Suppressor macrophage treated with lipopolysaccharide for 4 hours (primary cell): ENCODE measurements around the gene TMPRSS9.
A peak's percentile ranks its signal among the peaks of the same experiment; 100 is the strongest.

Experiments
- DNase-seq: peaks from one replicate; pipeline ENCODE4 v3.0.0-alpha.2; 2020

The TMPRSS9 gene

GRCh38 chr19:2330255-2330631 is 29.8 kb upstream of the TMPRSS9 start:
- no peak for DNase-seq

DNA sequence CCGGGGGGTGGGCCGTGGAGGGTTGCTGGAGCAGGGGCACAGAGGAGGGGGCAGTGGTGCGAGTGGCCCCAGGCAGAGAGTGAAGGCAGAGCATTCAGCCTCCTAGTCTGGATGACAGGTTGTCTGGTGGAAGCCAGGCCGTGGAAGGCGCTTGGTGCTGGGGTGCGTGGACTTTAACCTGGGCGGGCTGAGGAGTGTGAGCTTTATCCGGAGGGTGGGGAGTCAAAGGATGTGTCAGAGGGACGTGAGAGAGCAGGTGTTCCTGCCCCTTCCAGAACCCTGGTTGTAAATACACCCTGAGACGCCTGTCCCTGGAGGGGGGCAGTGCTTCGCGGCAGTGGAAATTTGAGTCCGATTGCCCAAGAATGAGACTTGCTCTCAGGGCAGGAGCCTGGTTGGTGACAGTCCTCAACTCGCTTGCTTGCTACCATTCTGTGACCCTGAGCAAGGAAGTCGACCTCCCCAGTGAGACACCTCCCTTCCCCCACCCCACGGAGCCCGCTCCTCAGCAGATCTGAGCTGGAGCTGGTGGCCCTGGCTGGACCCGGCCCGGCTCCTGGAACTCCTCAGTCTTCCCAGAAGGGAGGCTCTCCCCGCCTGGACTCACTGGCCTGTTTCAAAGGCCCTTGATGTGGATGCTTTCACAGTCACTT is 29.3 kb upstream of the TMPRSS9 start:
- no peak for DNase-seq

- no peak for DNase-seq
Observed at GRCh38 chr19:2331601-2332246, 28.3 kb upstream of the TMPRSS9 start.

DNA sequence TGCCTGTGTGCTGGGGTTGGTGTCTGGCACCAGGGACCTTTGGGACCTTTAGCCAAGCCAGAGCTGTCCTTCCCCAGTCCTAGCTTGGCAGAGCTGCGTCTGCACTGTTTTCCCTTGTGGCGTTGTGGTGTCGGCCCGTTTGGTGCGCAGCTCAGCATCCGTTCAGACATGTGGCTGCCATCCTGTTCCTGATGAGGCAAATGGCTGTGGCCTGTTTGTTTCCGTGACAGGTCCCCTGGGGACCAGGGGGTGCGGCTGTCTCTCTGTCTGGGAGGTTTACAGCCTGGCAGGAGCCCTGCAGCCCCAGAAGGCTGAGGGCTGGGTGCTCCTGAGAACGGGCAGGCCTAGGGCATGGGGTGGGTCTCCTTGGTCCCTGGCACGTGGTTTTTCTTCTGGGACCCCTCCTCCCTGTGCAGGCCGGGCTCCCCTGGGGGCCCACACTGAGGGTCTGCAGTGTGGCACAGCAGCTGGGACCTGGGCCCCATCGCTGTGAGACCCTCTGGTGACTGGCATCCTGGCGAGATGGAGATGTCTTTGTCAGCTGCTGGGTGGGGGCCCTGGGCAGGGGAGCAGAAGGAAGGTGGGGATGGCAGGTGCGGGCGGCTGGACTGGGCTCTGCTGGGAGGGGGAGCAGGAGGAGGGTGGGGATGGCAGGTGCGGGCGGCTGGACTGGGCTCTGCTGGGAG is 27.6 kb upstream of the TMPRSS9 start:
- DNase-seq: no peak

GRCh38 chr19:2333027-2333806 is 26.8 kb upstream of the TMPRSS9 start:
- DNase-seq: no peak

GRCh38 chr19:2333807-2334211 is 26.3 kb upstream of the TMPRSS9 start:
- peak; percentile 5 for DNase-seq

DNA sequence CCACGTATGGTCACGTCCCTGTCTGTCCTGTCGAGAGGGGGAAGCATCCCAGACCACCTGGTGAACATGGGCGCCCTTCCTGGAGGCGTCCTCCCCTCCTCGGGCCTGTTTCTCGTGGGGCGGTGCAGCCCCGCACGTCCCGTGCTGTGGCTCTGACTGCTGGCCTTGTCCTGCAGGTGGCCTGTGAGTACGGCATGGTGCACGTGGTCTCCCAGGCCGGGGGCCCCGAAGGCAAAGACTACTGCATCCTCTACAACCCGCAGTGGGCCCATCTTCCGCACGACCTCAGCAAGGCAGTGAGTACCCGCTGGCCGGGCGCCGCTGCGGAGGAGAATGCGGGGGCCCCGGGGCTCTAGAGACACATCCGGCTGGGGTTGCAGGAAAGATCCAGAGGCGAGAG is 25.6 kb upstream of the TMPRSS9 start:
- DNase-seq: no peak

- DNase-seq: no peak
Observed at GRCh38 chr19:2334986-2335846, 24.8 kb upstream of the TMPRSS9 start.

- DNase-seq: no peak
Observed at GRCh38 chr19:2335848-2336247, 24.2 kb upstream of the TMPRSS9 start.

- no peak for DNase-seq
Observed at GRCh38 chr19:2336528-2337328, 23.3 kb upstream of the TMPRSS9 start.

DNA sequence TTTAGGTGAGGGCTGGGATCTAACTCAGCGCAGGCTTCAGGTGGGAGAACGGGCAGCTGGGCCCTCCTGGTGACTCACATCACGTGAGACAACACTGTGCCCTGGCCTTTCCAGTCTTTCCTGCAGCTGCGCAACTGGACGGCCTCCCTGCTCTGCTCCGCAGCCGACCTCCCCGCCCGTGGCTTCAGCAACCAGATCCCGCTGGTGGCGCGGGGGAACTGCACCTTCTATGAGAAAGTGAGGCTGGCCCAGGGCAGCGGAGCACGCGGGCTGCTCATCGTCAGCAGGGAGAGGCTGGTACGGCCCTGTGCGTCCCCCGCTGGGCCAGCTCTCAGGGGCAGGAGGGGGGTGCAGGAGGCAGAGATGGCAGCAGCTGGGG is 22.7 kb upstream of the TMPRSS9 start:
- DNase-seq: no peak

DNA sequence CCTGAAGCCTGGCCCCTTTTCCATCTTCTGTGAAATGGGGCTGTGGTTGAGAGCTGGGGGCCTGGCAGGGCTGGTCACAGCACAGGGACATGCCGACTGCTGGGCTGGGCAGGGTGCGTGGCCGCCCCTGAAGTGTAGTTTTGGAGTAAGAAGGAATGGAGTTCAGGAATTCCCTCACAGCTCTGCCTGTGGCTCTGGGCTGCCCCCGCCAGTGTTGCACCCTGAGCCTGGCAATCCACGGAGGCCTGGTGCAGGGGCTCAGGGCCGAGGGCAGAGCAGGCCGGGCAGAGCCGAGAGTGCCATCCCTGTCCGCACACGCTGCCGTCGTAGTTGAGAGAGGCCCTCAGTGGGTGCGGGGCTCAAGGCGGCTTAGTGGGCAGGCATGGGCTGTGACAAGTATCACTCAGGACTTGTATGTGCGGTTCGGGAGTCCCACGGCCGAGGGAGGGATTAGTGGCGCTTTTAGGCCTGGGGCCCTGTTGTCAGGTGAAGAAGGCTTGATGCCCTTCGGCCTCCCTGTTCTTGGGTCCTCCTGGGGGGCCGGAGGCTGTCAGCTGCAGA is 21.9 kb upstream of the TMPRSS9 start:
- DNase-seq: no peak

DNA sequence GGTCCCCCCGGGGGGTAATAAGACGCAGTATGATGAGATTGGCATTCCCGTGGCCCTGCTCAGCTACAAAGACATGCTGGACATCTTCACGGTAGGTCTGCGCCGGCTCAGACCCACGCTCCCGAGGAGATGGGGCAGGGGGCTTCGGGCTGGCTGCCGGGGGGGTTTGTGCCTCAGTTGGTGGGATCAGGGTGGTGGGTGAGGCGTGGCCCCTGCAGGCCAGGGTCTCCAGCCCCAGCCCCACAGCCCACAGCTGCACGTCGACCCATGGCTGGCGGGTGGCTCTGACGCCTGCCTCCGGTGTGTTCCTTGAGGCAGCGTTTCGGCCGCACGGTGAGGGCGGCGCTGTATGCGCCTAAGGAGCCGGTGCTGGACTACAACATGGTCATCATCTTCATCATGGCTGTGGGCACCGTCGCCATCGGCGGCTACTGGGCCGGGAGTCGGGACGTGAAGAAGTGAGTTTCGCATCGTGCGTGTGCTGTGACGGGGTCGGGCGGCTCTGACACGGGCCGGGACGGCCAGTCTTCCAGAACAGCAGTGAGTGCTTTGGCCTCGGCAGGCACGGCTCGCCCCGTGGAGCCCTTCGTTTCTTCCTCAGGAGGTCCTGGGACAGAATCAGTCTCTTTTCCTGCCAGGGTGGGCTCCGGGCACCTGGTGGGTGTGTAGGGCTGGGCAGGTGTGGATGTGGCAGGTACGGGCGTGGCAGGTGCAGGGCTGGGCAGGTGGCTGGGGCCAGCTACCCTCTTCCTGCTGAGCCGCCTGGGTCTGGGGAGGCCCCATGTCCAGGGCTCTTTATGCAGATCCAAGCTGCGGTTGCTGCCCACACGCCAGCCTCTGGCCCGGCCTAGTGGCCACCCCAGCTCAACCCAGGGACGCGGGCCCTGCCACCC is 21.1 kb upstream of the TMPRSS9 start:
- DNase-seq: no peak

- DNase-seq: no peak
Observed at GRCh38 chr19:2339644-2340310, 20.3 kb upstream of the TMPRSS9 start.

DNA sequence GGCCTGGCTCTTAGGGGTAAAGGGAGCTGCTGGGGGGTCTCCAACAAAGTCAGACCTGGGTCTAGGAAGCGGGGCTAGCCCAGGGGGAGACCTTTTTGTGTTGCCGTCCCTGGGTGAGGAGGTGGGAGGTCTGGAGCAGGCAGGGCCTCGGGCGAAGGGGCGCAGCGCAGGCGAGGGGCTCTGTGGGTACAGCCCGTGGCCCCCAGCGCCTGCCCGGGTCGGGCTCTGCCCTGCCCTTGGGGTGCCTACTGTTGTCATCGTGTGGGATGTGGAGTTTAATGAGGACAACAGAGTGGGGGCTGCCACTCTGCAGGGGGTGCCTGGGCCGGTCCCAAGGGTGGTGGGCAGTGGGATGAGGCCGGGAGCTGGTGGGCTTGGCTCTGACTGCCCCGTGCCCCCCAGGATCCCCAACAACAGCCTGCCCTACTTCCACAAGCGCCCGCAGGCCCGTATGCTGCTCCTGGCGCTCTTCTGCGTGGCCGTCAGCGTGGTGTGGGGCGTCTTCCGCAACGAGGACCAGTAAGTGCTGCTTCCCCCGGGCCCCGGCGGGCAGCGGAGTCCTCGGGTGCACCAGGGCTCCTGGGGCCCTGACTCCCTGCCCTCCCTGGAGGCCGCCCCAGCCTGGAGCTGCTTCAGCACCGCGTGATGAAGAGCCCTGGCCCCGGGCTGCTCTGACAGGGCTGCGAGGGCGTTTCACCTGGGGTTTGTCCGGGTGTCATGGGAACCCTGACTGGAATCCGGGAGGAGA is 19.4 kb upstream of the TMPRSS9 start:
- DNase-seq: no peak

DNA sequence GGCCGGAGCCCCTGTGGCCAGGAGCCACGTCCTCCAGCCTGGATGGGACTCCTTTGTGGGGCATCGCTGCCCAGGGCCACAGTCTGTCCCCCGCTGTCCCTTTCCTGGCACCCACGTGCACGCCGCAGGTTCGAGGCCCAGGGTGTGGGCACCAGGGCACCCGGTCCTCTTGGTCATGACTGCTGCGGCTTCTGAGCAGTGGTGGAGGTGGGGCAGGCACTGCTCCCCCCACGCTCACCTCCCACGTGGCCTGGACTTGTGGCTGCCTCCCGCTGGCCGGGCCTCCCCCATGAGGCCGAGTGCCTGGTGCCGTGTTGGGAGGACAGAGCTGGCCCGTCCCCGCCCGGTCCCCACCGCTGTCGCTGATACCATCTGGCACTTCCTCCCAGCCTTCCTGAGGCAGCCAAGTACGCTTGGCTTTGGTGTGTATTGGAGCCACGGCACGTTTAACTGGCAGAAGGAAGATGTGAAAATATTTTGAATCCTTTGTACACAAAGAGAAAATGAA is 18.8 kb upstream of the TMPRSS9 start:
- no peak for DNase-seq

DNA sequence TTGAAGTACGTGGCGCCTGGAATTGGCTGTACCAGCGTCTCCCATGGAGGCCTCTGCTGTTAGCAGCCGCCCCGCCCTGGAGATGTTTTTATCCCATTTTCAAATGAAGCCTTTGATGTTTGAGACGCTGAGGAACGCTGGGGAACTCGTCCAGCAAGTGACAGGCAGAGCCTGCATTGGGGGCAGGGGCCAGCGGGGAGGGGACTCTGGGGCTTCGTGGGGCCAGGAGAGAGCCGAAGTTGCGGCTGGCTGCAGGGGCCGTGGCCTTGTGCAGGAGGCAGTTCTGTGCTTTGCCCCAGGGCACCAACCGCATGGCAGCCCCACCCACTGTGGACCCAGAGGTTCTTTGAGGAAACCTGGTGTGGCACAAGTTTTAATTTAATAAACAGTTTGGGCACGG is 18.1 kb upstream of the TMPRSS9 start:
- no peak for DNase-seq

DNA sequence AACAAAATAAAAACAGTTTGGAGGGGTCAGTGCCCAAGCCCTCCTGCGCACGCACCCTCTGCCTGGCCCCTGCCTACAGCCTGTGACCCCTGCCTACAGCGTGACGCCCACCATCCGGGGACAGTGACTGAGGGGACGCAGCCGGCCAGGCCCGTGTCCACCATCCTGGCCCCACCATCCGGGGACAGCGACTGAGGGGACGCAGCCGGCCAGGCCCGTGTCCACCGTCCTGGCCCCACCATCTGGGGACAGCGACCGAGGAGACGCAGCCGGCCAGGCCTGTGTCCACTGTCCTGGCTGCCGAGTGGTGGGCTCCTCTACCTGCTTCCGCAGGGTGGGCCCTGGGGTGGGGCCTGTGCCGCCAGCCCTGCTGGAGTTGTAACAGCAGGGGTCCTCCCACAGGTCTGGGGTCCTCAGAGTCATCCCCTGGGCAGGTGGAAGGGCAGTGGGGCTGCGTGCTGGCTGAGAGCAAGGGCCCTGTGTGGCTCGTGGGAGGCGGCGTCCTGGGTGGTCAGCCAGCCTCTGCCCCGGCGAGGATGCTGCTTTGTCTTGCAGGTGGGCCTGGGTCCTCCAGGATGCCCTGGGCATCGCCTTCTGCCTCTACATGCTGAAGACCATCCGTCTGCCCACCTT is 17.3 kb upstream of the TMPRSS9 start:
- no peak for DNase-seq
